Naive thymus-derived CD4-positive, alpha-beta T cell (primary cell): ENCODE data around the gene TTC39C. TPM values are rescaled to one million over a fixed set of nuclear protein-coding genes. Genes with fewer than 3 reads are reported as not detected.

Experiments used
- ATAC-seq: fragments of 150-1000 bp; cut with Tn5 transposase; 2 replicates; pipeline ENCODE4 v1.10.0; 2021; ENCODE audit warnings: mild to moderate bottlenecking, moderate library complexity
- CTCF ChIA-PET: fragments of 350-600 bp; sonication (Branson Sonifier 250); formaldehyde crosslinking; loops from one replicate; lab custom pipeline; 2021; ENCODE audit warnings: antibody characterized with exemption; lab: Charles Lee
- POLR2A ChIA-PET: fragments of 350-600 bp; sonication (Branson Sonifier 250); formaldehyde crosslinking; loops from one replicate; lab custom pipeline; 2021; ENCODE audit warnings: antibody characterized with exemption, inconsistent platforms; lab: Charles Lee
- DNase-seq, 9 donors: peaks; one replicate each; pipeline versions ENCODE4 v3.0.0 to v3.0.0-alpha.2; 2020 to 2022; ENCODE audit warnings: mixed read lengths in 1 of 9
- H3K27ac ChIP-seq: one replicate; pipeline ENCODE4 v1.7.0; 2013; ENCODE audit warnings: mild to moderate bottlenecking, low read depth, low read length, moderate library complexity
- H3K27me3 ChIP-seq, 2 donors: one replicate each; pipeline ENCODE4 v1.7.0; 2013; ENCODE audit warnings: low read length in 2 of 2, mild to moderate bottlenecking in 2 of 2, moderate library complexity in 2 of 2; ENCODE audit not compliant: control insufficient read depth in 2 of 2, insufficient read depth in 2 of 2
- H3K36me3 ChIP-seq, 3 experiments: 1 replicate in 2 of 3; 2 replicates in 1 of 3; pipeline ENCODE4 v1.7.0; 2013; ENCODE audit warnings: low read length in 3 of 3, mild to moderate bottlenecking in 3 of 3, moderate library complexity in 1 of 3; ENCODE audit not compliant: insufficient read depth in 3 of 3, control insufficient read depth in 2 of 3
- H3K4me1 ChIP-seq, 2 donors: one replicate each; pipeline ENCODE4 v1.7.0; 2013; ENCODE audit warnings: low read length in 2 of 2, mild to moderate bottlenecking in 2 of 2, moderate library complexity in 1 of 2; ENCODE audit not compliant: control insufficient read depth in 2 of 2, insufficient read depth in 2 of 2
- H3K4me3 ChIP-seq: 2 replicates; pipeline ENCODE4 v1.7.0; 2013; ENCODE audit warnings: mild to moderate bottlenecking, low read length
- H3K9me3 ChIP-seq, 3 experiments: 1 replicate in 2 of 3; 2 replicates in 1 of 3; pipeline ENCODE4 v1.7.0; 2013; ENCODE audit warnings: low read length in 3 of 3; ENCODE audit not compliant: control insufficient read depth in 2 of 3
- H3K27ac Mint-ChIP-seq, 9 donors: one replicate each; pipeline ENCODE4 v1.8.0; 2020 to 2022; ENCODE audit warnings: mixed read lengths in 9 of 9, mild to moderate bottlenecking in 8 of 9, moderate library complexity in 5 of 9, inconsistent platforms in 2 of 9
- H3K27me3 Mint-ChIP-seq, 5 donors: one replicate each; pipeline ENCODE4 v1.8.0; 2021 to 2022; ENCODE audit warnings: mixed read lengths in 5 of 5, mild to moderate bottlenecking in 1 of 5
- H3K36me3 Mint-ChIP-seq, 5 donors: one replicate each; pipeline ENCODE4 v1.8.0; 2020 to 2022; ENCODE audit warnings: mixed read lengths in 5 of 5, mild to moderate bottlenecking in 3 of 5, inconsistent platforms in 1 of 5
- H3K4me1 Mint-ChIP-seq, 7 donors: one replicate each; pipeline ENCODE4 v1.8.0; 2020 to 2022; ENCODE audit warnings: mixed read lengths in 7 of 7, mild to moderate bottlenecking in 3 of 7, inconsistent platforms in 1 of 7
- H3K4me3 Mint-ChIP-seq, 10 donors: one replicate each; pipeline ENCODE4 v1.8.0; 2020 to 2022; ENCODE audit warnings: mild to moderate bottlenecking in 10 of 10, mixed read lengths in 10 of 10, moderate library complexity in 6 of 10, inconsistent platforms in 2 of 10
- H3K9me3 Mint-ChIP-seq, 11 donors: one replicate each; pipeline ENCODE4 v1.8.0; 2020 to 2022; ENCODE audit warnings: mixed read lengths in 11 of 11, mild to moderate bottlenecking in 4 of 11, inconsistent platforms in 1 of 11, moderate library complexity in 1 of 11
- intact Hi-C, 2 donors: fragments of 100-400 bp; cut with micrococcal nuclease; formaldehyde crosslinking; loops; one replicate each; pipeline ENCODE4 v1.15.1; 2023
- polyA plus RNA-seq, 2 donors: library from polyadenylated mRNA; unstranded; fragments of 300-500 nt; fragmentation: Illumina TruSeq; gene quantifications; one replicate each; pipeline ENCODE4 v1.2.3, GENCODE V29; 2021
- total RNA-seq, 6 experiments: library from RNA in 5 of 6; stranded (reverse) in 5 of 6; gene quantifications; 1 replicate in 5 of 6; 2 replicates in 1 of 6; pipeline ENCODE4 v1.2.3 and lab custom pipeline; 2021 to 2026

TTC39C gene
- total and polyA plus RNA-seq, 7 experiments from 2014 or later, result 51.4 to 98.8 (median 87.7) TPM

DNA sequence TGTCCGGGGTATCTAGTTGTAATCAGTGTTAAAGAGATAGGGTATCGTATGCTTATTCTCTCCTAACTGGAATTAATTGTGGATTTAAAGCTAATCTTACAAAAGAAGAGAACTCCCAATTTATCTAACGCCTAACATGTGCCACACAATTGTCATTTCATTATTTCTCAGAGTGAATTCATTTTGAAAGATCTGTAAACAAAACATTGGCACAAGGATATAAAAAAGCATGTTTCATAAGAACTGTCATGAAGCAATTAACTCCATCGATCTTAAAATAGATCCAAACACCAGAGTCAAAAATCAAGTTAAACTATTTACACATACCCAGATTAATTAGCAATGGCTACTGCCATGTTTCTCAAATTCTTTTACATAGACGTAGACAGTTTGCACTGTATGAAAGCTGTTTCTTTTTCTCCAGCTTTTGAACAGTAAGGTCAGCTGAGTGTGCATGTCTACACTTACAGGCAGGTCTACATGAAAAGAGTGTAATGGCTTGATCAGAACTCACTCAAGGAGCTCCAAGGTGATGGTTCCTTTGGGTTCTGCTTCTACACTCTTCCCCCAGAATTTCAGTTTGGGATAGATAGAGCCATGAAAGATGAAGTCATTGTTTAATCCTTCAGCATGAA is 163.1 kb downstream of the TTC39C start:
- H3K9me3 Mint-ChIP-seq, result no peaks in the 10 kb centered on the region
- intact Hi-C loops, result loop anchor here in 1 of 2 donors (2.0 kb wide), 1 partner anchor 311 kb away; no protein-coding TSS in a partner anchor
- peaks cover 0 to 3% (median 0%) of the 10 kb centered on the region in 5 donors for H3K36me3 Mint-ChIP-seq
- no peaks in the 10 kb centered on the region for H3K9me3 ChIP-seq
- DNase-seq, result no peak
- H3K36me3 ChIP-seq, result no peaks in the 10 kb centered on the region
- H3K4me3 ChIP-seq, result no peak overlapping the region
- ATAC-seq, result no peak
- H3K27ac Mint-ChIP-seq, result no peak overlapping the region
- POLR2A ChIA-PET, result interaction anchor here (0.5 kb wide), 1 partner anchor 530 kb away, joined by 3 read pairs; no protein-coding TSS in a partner anchor
- H3K4me1 Mint-ChIP-seq, result peaks cover 0 to 5% (median 0%) of the 10 kb centered on the region in 7 donors
- H3K4me1 ChIP-seq, result no peaks in the 10 kb centered on the region
- H3K4me3 Mint-ChIP-seq, result no peak overlapping the region
- no peaks in the 10 kb centered on the region for H3K27me3 ChIP-seq
- CTCF ChIA-PET, result interaction anchor here (0.8 kb wide), 1 partner anchor 213 kb away, joined by 3 read pairs; no protein-coding TSS in a partner anchor
- no peak overlapping the region for H3K27ac ChIP-seq
- H3K27me3 Mint-ChIP-seq, result peaks cover 0 to 6% (median 0%) of the 10 kb centered on the region in 5 donors

DNA sequence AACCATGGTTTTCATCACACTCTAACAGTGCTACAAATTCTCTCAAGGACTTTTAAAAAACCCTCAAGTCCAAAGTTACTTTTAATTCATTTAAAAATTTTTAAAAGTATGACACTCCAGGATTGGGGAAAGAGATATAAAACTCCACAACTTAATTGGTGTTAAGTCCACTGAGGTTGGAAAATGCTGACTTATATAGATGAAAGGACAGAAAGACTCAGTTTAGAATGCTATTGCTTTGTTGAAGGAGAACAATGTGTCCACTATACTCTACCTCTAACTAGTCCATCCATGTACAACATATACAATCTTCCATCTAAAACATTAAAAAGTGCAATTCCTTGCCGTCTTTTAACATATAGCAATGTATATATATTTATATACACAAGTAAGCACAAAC is 165.5 kb downstream of the TTC39C start:
- no peaks in the 10 kb centered on the region for H3K9me3 ChIP-seq
- no peak overlapping the region for H3K27ac Mint-ChIP-seq
- no peaks in the 10 kb centered on the region for H3K4me1 ChIP-seq
- no peak overlapping the region for H3K27ac ChIP-seq
- H3K4me3 ChIP-seq, result no peak overlapping the region
- ChIA-PET CTCF (no interaction called here), POLR2A (no interaction called here)
- DNase-seq (no peak), ATAC-seq (no peak)
- no peaks in the 10 kb centered on the region for H3K36me3 ChIP-seq
- no peaks in the 10 kb centered on the region for H3K9me3 Mint-ChIP-seq
- H3K27me3 Mint-ChIP-seq, result peaks cover 0 to 8% (median 2%) of the 10 kb centered on the region in 5 donors
- intact Hi-C loops, result no loop called here
- H3K4me1 Mint-ChIP-seq, result no peaks in the 10 kb centered on the region
- H3K36me3 Mint-ChIP-seq, result peaks cover 0 to 7% (median 0%) of the 10 kb centered on the region in 5 donors
- no peaks in the 10 kb centered on the region for H3K27me3 ChIP-seq
- no peak overlapping the region for H3K4me3 Mint-ChIP-seq

DNA sequence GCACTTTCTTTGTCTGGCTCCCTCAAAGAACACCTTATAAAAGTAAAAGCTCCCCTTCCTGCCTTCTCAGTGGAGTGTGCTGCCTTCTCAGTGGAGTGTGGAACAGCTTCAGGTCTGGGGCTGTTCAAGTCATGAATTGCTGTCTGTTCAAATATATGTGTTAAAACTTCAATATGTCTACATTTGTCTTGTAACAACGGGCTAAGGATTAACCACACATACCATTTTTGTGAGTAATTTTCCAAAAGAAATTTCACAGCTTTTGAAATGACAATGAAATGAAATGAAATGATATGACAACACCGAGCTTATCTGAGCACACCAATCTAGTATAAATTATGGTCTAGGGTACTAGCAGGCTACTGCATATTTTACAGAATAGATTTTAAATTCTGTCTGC is 167.3 kb downstream of the TTC39C start:
- no peak overlapping the region for H3K4me3 ChIP-seq
- H3K27ac ChIP-seq, result no peak overlapping the region
- Mint-ChIP-seq H3K27ac (no peak overlapping the region), H3K4me3 (no peak overlapping the region), H3K9me3 (no peaks in the 10 kb centered on the region), H3K27me3 (peaks cover 0 to 8% (median 4%) of the 10 kb centered on the region in 5 donors), H3K4me1 (no peaks in the 10 kb centered on the region), H3K36me3 (peaks cover 0 to 7% (median 0%) of the 10 kb centered on the region in 5 donors)
- CTCF ChIA-PET, result no interaction called here
- POLR2A ChIA-PET, result no interaction called here
- H3K9me3 ChIP-seq, result no peaks in the 10 kb centered on the region
- no peaks in the 10 kb centered on the region for H3K27me3 ChIP-seq
- ATAC-seq (no peak), DNase-seq (no peak)
- H3K4me1 ChIP-seq, result no peaks in the 10 kb centered on the region
- intact Hi-C loops, result no loop called here
- no peaks in the 10 kb centered on the region for H3K36me3 ChIP-seq

Other genes with a start within 250 kb of the TTC39C start
- 1 to 10 TPM in 3 of 5 experiments, under 1 TPM in 2; 0.65 to 1.4 (median 1.1) TPM for gene CABYR, start 124.3 kb downstream of the TTC39C start, total RNA-seq
- gene CABYR, start 124.3 kb downstream of the TTC39C start, polyA plus RNA-seq, result under 1 TPM in 1 of 2 donors, not detected in 1; 0.74 TPM